GM04503 (cell line): ENCODE measurements around the gene NETO2.

Source experiments
- DNase-seq: peaks from one replicate; pipeline ENCODE4 v3.0.0-alpha.2; 2012; ENCODE audit warnings: low read depth

Gene NETO2

GRCh38 chr16:47043970-47044684, 99.6 kb downstream of the NETO2 start:
- no peak for DNase-seq

DNA sequence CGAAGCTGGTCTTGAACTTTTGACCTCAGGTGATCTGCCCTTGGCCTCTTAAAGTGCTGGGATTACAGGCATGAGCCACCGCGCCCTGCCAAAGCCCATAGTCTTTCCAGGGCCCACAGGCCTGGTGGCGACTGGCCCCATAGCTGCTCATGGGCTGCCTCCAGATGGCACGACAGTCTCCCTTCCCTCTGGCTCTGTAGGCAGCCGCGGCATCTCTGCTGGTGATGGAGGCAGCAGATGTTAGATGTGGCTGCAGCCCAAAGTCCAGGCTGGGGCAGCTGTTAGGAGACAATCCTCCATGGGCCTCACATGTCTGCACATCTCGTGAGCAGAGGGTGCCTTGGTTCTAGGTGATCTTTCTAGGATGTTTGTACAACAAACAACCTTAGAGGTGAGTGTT, 100.5 kb downstream of the NETO2 start:
- no peak for DNase-seq

DNA sequence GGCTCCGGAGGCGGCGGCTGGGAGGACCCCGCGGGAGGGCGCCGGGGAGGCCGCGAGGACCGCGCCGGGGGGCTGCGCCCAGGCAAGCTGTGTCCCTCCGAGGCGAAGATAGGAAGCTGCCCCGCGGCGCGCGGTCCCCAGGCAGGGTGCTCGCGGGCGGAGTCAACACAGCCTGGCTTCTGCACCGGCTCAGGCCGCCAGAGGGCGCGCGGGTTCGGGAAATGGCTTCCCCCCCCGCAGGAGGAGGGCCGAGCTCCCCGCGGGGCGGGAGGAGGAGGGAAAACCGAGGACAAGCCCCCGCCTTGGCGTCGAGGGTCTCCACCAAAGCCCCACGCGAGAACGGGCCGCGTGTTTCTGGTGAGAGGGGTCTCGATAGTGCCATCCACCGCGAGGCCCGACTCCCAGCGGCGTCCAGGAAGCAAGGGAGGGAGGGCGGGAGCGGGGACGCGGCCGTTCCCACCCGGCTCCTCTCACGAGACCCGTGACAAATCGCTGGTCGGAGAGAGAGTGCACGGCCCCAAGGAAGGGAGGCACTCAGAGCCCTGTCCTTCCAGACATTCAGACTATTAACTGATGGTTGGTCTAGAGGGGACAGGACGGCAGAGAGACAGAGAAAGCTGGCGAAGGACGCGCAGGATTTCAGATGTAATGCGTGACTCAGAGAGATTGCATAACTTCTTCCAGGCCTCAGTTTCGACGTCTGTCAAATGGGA, 105.8 kb downstream of the NETO2 start:
- DNase-seq, result peak; percentile 14

DNA sequence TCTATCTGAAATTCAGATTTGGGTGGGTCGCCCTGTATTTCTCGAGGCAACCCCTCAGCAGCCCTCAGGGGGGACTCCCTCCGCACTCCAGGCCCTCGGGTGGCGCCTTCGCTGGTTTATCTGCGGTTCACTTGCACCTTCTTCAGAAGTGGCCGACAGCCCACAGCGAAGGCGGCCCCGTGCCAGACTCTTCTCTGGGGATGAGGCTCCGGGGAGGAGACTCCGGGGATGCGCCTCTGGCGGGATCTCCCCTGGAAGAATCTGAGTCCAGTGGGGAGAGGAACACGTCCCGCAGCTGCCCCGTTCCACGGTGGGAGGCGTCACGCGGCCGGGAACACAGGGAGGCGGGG, 106.4 kb downstream of the NETO2 start:
- no peak for DNase-seq

- no peak for DNase-seq
Observed at GRCh38 chr16:47036201-47036600, 107.5 kb downstream of the NETO2 start.

DNA sequence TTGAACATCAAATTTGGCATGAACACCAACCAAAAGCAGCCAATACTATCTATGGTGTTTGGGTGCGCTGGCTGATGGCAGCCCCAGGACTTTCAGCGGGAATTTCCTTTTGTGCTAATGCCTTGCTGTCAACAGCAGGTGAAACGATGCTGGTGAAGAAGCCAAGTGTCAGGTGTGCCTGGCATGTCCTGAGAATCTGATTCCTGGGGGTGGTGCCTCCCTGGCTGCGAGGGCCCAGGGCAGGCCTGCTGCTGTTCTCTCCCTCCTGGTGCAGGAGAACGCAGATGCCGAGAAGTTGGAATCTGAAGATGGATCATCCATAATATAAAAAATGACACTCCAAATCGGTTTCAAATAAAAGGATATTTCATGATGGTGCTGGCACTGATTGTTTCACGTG, 108.3 kb downstream of the NETO2 start:
- no peak for DNase-seq

DNA sequence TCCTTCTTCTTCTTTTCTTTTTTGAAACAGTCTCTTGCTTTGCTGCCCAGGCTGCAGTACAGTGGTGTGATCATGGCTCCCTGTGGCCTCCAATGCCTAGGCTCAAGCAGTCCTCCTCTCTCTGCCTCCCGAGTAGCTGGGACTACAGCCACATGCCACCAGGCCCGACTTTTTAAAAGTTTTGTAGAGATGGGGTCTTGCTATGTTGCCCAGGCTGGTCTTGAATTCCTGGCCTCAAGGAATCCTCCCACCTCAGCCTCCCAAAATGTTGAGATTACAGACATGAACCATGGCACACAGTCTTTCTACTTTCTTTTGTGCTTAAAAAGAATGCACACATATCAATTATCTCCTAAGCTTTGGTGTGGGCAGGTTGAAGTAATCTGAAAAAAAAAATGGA, 109.3 kb downstream of the NETO2 start:
- no peak for DNase-seq

DNA sequence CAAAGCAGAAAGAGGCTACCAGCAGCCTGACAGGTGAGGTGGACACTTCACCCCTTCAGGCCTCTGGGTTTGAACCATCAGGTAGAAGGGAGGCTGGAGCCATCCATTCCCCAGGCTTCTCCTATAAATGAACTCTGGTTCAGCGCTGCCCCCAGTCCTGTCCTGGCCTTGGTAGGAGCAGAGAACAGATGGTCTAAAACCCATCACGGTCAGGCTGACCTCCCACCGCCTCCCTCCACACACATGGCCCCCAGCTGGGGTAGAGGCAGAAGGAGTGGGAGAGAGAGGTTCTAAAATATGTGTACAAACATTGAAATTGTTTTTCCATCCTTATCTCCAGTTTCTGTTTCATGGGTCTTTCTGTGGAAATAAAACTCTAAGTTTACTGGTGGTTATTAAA, 110.6 kb downstream of the NETO2 start:
- DNase-seq, result no peak

- no peak for DNase-seq
Observed at GRCh38 chr16:47029724-47030123, 114.0 kb downstream of the NETO2 start.

- DNase-seq, result no peak
Observed at GRCh38 chr16:47028767-47029377, 114.9 kb downstream of the NETO2 start.
